Activated CD4-positive, CD25-positive, alpha-beta regulatory T cell treated with anti-CD3 and anti-CD28 coated beads, Interleukin-2, amount 50 U/mL, for 72 hours (primary cell): ENCODE results near the gene UBXN2A.
"Not testable (repeated sequence)": the region's sequence is repeated elsewhere in the genome, so short reads cannot be mapped to it uniquely, and the experiment has no call there.

ENCODE experiments used
- DNase-seq: peaks from one replicate; pipeline ENCODE4 v3.0.0; 2021

The UBXN2A gene

DNA sequence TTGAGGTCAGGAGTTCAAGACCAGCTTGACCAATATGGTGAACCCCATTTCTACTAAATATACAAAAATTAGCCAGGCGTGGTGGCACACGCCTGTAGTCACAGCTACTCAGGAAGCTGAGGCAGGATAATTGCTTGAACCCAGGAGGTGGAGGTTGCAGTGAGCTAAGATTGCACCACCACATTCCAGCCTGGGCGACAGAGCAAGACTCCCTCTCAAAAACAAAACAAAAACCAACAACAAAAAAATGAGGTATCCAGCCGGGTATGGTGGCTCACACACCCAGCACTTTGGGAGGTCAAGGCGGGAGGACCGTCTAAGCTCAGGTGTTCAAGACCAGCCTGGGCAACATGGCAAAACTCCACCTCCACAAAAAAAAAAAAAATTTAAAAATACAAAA, 74.6 kb downstream of the UBXN2A start:
- DNase-seq = not testable (repeated sequence)

GRCh38 chr2:24015562-24016375, 75.5 kb downstream of the UBXN2A start:
- no peak for DNase-seq

- no peak for DNase-seq
These were observed 76.1 kb downstream of the UBXN2A start for GRCh38 chr2:24016376-24016761.

DNA sequence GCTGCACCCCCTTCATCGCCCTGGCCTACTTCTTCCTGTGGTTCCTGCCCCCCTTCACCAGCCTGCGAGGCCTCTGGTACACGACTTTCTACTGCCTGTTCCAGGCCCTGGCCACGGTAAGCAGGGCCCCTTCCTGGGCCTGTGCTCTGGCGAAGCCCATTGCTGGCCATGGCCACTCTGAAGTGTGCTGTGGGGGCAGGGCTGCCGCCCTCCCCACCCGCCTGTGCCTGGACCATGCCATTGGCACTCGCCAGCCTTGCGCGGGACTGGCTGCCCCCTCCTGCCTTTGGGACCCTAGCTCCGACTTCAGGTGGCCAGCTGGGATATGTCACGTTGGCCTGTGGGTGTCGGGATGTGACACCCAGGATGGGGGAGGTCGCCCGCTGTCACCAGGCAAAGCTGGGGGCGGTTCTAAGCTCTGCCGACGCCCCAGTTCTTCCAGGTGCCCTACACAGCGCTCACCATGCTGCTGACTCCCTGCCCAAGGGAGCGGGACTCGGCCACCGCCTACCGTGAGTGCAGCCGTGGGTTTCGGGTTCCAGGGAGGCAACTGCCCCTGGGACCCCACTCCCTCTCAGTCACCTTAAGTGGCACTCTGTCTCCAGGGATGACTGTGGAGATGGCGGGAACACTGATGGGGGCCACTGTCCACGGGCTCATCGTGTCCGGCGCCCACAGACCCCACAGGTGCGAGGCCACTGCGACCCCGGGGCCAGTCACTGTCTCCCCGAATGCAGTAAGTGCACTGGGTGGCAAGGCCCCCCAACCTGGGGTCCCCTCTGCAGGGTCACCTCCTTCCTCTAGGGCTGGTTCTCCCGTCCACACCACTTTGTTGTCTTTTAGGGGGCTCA, 76.8 kb downstream of the UBXN2A start:
- no peak for DNase-seq

DNA sequence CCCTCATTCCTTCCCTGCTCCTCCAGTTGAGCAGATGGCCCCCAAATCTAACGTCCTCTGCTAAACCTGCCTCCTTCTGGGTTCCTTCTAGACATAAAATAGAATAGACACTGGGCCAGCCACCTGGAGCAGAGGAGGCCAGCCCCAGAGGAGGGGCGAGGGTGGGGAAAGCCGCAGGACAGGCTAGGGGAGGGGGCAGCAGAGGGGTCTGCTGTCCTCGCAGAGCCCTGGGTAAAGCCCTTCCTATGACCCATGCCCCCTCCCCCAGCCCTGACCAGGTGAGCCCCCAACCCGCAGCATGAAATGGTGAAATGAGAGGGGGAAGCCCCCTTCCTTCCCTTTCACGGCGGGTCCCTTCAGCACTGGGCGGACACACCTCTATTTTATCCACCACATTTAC, 77.4 kb downstream of the UBXN2A start:
- no peak for DNase-seq

DNA sequence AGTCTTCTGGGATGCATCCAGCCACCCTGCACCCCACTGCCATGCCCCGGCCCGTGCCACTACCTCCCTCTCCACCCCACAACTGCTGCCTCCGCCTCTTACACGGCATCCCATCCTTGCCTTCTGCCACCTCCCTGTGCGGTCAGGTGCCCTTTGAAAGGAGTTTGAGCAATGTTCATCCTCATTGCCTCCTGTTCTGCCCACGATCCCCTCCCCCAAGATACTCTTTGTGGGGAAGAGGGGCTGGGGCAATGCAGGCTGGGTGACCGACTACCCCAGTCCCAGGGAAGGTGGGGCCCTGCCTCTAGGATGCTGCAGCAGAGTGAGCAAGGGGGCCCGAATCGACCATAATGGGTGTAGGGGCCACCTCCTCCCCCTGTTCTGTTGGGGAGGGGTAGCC, 78.0 kb downstream of the UBXN2A start:
- no peak for DNase-seq

- no peak for DNase-seq
These were observed 79.5 kb downstream of the UBXN2A start for GRCh38 chr2:24019729-24020128.

- no peak for DNase-seq
These were observed 80.0 kb downstream of the UBXN2A start for GRCh38 chr2:24020244-24020643.

DNA sequence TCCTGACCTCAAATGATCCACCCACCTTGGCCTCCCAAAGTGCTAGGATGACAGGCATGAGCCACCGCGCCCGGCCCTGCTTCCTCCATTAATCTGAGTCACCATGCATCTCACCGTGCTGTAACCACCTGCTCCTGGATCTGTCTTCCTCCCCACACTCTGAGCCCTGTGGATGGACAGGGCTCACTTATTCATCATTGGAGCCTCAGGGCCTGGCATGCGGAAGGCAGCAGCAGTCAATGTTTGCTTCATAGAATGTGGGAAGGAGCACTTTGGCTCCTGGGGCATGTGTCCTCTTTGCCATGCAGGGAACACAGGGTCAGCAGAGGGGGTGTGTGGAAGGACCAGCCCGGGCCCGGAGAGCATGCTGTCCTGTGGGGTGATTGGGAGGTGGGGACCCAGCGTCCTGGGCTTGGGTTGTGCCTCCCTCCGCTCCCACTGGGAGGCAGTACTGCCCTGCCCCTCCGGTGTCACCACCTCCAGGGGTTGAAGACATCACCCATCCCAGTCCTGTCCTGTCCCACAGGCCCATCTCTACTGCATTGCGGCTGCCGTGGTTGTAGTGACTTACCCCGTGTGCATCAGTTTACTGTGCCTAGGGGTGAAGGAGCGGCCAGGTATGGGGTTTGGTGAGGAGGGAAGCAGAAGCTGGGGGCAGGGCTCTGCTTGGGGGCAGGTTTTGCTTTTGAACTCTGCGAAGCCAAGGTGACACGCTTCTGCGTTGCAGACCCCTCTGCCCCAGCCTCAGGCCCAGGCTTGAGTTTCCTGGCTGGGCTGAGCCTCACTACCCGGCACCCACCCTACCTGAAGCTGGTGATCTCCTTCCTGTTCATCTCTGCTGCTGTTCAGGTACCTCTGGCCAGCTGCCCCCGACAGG, 81.1 kb downstream of the UBXN2A start:
- no peak for DNase-seq

GRCh38 chr2:24022324-24022974, 82.2 kb downstream of the UBXN2A start:
- DNase-seq = no peak

DNA sequence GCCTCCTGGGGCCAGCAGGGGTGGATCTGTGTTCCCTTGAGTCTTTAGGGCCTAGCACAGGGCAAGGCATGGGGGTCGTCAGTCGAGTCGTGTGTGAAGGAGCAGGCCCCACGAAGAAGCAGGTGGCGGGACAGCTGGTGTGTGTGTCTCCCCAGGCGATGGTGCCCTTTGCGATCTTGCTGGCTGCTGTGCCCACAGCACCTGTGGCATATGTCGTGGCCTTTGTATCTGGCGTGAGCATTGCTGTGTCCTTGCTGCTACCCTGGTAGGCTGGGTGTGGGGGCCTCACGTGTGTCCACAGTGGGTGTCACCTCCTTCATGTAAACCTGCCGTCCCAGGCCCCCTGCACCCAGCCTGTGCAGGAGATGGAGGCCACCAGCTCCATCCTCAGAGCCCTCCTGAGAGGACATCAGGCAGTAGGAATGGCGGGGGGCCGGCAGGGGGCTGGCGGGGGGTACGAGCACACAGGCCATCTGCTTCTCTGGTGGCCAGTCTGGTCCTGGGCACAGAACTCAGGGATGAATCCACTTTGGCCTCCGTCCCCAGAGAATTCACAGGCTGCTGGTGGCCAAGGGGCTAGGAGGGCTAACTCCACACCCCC, 82.8 kb downstream of the UBXN2A start:
- DNase-seq = no peak

DNA sequence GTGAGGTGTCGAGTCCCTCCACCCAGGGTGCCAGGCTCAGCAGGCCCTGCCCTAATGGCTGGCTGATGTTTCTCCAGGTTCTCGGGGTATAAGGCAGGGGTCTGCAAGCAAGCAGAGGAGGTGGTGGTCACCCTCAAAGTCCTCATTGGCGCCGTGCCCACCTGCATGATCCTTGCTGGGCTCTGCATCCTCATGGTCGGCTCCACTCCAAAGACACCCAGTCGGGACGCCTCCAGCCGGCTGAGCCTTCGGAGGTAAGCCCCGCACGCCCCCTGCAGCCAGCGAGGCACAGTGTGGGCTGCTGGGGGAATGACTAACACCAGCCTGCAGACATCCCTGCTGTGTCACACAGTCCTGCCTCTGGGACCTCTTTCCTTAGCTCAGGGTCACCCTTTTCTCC, 83.8 kb downstream of the UBXN2A start:
- DNase-seq = no peak

DNA sequence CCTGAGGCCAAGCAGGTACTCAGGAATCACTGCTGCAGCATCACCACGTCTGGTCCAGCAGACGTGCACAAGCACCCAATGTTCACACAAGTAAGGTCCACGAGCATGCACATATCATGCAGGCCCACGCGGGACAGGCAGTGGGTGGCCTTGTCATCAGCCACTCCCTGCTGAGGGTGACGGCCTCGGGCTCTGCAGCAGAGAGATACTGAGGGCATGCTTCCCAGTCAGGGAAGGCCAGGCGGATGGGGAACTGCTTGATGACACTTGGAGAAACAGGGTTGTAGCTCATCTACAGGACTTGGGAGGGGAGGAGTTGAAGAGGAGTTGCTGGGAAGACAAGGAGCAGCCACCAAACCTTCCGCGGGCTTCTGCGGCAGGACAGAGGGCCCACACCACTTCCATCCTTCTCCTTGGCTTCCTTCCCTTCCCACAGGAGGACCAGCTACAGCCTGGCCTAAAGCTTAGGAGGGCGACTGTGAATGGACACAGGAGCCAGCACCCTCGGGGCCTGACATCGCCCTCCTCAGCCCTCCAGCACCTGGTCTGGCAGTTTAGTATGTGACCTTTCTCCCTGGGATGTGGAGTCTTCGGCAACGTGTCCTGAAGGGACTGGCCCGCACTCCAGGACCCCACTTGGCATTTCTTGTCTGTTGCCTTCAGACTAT, 84.9 kb downstream of the UBXN2A start:
- DNase-seq = no peak

GRCh38 chr2:24026233-24026632, 86.0 kb downstream of the UBXN2A start:
- DNase-seq = no peak

DNA sequence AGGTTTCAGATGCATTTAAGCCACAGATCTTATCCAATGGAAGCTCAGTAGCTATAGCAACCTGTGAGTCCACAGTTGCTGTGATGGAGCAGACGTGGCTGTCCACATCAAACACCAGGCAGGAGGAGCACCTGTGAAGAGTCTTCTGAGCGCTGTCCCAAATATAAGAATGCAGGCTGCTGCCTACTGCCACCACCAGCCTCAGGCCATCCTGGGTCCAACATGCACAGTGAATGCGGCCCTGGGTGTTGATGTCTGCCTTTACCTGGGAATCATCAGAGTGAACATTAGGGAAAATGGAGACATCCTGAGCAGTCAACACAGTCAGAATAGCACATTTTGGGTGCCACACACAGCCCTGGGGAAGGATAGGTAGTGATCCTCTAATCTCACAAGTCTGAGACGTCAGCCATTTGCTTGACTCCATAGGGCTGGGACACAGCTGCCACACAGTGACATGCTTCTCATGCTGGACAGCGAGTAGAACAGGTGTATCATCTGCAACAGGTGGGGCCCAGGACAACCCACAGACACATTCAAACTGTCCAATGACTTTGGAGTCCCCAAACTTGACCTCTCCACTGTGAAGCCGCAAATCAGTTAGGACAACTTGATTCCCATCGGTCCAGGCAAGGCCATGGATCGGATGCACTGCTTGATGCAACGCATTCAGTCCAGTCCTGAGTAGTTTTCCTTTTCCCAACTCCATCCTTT, 98.7 kb downstream of the UBXN2A start:
- DNase-seq = peak; percentile 6

DNA sequence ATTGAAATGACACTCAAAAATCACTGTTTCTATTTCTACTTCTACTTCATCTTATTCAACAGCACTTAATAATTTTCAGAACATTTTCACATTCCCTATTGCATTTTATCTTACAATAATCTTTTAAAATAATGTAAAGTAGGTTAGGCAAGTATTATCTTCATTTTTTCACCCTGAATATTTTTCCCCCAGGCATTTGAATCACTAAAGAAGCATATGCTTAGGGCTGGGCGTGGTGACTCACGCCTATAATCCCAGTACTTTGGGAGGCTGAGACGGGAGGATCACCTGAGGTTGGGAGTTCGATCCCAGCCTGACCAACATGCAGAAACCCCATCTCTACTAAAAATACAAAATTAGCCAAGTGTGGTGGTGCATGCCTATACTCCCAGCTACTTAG, 100.2 kb downstream of the UBXN2A start:
- no peak for DNase-seq

GRCh38 chr2:24043133-24043532, 102.9 kb downstream of the UBXN2A start:
- DNase-seq = not testable (repeated sequence)

DNA sequence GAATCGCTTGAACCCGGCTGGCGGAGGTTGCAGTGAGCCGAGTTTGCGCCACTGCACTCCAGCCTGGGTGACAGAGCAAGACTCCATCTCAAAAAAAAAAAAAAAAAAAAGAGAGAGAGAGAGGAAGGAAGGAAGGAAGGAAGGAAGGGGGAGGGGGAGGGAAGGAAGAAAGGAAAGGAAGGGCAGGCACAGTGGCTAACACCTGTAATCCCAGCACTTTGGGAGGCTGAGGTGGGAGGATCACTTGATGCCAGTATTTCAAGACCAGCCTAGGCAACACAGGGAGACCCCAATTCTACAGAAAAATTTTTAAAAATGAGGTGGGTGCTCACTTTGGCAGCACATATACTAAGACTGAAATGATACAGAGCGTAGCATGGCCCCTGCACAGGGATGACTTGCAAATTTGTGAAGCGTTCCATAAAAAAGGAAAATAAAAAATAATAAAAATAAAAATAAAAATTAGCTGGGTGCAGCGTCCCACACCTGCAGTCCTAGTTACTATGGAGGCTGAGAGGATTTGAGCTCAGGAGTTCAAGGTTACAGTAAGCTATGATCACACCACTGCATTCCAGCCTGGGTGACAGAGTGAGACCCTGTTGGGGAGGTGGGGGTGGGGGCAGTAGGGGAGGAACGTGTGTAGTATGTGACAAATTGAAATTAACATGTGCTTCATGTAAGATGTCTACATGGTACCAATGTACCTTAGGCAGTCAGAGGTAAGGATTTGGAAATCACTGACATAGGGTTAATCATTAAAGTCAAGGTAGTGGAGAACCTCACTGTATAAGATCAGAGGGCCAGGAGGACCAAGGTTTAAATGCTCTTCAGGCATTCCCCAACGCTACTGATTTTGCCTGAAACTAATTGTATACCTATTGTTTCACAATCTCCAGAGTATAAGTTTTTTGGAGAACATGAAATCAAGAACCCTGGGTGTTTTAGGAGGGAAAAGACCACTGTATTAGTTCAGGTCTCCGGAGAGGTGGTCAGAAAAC, 105.5 kb downstream of the UBXN2A start:
- DNase-seq = no peak

- DNase-seq = no peak
These were observed 106.3 kb downstream of the UBXN2A start for GRCh38 chr2:24046599-24046929.
